ENCODE results near the gene SLC48A1. TPM values are rescaled to one million over a fixed set of nuclear protein-coding genes. Genes with fewer than 3 reads are reported as not detected.

SLC48A1 gene
- polyA plus RNA-seq, 1 of the 3 experiments (the other 2 are of a cell fraction): 7.3 TPM

- TF ChIP-seq ZBTB33 (IDR thresholded peaks at IDR 0.05; ENCODE audit: borderline replicate concordance, low read depth): no peak
- TF ChIP-seq, protein P1, sequence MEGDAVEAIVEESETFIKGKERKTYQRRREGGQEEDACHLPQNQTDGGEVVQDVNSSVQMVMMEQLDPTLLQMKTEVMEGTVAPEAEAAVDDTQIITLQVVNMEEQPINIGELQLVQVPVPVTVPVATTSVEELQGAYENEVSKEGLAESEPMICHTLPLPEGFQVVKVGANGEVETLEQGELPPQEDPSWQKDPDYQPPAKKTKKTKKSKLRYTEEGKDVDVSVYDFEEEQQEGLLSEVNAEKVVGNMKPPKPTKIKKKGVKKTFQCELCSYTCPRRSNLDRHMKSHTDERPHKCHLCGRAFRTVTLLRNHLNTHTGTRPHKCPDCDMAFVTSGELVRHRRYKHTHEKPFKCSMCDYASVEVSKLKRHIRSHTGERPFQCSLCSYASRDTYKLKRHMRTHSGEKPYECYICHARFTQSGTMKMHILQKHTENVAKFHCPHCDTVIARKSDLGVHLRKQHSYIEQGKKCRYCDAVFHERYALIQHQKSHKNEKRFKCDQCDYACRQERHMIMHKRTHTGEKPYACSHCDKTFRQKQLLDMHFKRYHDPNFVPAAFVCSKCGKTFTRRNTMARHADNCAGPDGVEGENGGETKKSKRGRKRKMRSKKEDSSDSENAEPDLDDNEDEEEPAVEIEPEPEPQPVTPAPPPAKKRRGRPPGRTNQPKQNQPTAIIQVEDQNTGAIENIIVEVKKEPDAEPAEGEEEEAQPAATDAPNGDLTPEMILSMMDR (IDR thresholded peaks at IDR 0.05): no peak
- TF ChIP-seq CHD2 (IDR thresholded peaks at IDR 0.05; ENCODE audit: low read length, partially characterized antibody): no peak
- no peak for TF ChIP-seq FOSL2 (IDR thresholded peaks at IDR 0.05; ENCODE audit: borderline replicate concordance, low read depth)
- no peak for TF ChIP-seq YY1 (IDR thresholded peaks at IDR 0.05; ENCODE audit: low read depth)
- no peak for TF ChIP-seq RXRA (IDR thresholded peaks at IDR 0.05; ENCODE audit: borderline replicate concordance, low read depth)
- TF ChIP-seq MXI1 (IDR thresholded peaks at IDR 0.05; ENCODE audit: low read depth, low read length): no peak
These were observed 12.2 kb downstream of the SLC48A1 start (continued) for GRCh38 chr12:47785036-47785886.

DNA sequence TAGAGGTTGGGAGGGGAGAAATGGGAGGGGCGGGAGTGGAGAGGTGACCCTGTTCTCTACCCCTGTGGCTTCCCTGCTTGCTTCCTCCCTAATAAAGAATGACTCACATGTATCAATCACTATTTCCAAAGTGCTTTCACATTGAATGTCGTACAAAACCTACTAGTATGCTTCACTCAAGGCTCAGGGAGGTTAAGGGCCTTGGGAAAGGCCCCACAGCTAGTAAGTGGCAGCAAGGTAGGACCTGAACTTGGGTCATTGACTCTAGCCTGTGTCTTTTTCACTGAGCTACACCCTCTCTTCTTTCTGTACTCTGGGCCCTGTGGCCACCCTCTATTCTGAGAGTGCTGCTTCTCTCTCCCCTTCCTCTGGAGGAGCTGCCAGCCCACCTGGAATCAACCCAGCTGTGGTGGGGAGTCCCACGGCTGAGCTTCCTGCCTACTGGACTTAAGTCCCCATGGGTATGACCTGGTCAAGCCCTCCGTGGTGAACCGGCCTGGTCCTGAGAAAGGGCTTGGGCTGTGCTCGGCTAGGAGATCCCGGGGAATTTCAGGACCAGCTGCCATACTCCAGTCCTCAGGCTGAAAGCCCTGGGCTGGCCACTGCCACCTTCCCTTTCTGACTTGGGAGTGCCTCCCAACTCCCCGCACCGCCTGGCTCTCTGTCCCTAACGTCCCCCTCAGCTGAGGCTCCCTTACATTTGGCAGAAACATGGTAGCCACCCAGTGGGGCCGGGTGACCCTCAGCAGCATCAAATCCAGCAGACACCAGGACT is 13.0 kb downstream of the SLC48A1 start:
- H3K27me3 ChIP-seq (ENCODE audit: insufficient read depth): no peaks in the 10 kb centered on the region
- ChIA-PET CTCF (interaction anchor here (1.0 to 22.9 kb wide), 6 partner anchors 9 to 71 kb away, joined by 3 to 458 read pairs (median 6); no protein-coding TSS in a partner anchor), POLR2A (no interaction called here)
- no peaks in the 10 kb centered on the region for H3K79me2 ChIP-seq (ENCODE audit: insufficient read depth)
- H3K9me2 ChIP-seq: no peaks in the 10 kb centered on the region
- H3K36me3 ChIP-seq (replicated peaks in 1 of 2; ENCODE audit: control insufficient read depth in 1 of 2, insufficient read depth in 2 of 2, low read length in 1 of 2): peaks cover 36 to 83% of the 10 kb centered on the region in 2 experiments
- no peak for DNase-seq
- H3K4me2 ChIP-seq: no peak overlapping the region
- no peak overlapping the region for H3K4me3 ChIP-seq (ENCODE audit: low read depth in 2 of 2, low read length in 1 of 2)
- H2AFZ ChIP-seq (ENCODE audit: low read depth): no peak overlapping the region
- 98% methylated on average over 8 of the region's 11 CpGs for WGBS (ENCODE audit: low lambda C conversion rate)
- H3K27ac ChIP-seq (ENCODE audit: low read depth in 2 of 2, low read length in 1 of 2): no peak overlapping the region
- H3K9ac ChIP-seq: no peak overlapping the region
- H3K9me3 ChIP-seq: no peaks in the 10 kb centered on the region
- peaks cover 10% of the 10 kb centered on the region for H3F3A ChIP-seq (replicated peaks; ENCODE audit: insufficient read depth)
- H4K20me1 ChIP-seq (ENCODE audit: insufficient read depth): no peaks in the 10 kb centered on the region
- H3K4me1 ChIP-seq (ENCODE audit: control insufficient read depth in 1 of 2, insufficient read depth in 2 of 2, low read depth in 1 of 2, low read length in 1 of 2): peaks cover 0 to 5% of the 10 kb centered on the region in 2 experiments; a peak in 1 of 4 replicates
- no peak for TF ChIP-seq RCOR1 (IDR thresholded peaks at IDR 0.05; ENCODE audit: low read length)
- no peak for TF ChIP-seq EZH2phosphoT487 (IDR thresholded peaks at IDR 0.05; ENCODE audit: borderline replicate concordance, low read depth)
- no peak for TF ChIP-seq GATA2 (CRISPR knock-in tag; IDR thresholded peaks at IDR 0.05)
- TF ChIP-seq ZBTB33 (IDR thresholded peaks at IDR 0.05; ENCODE audit: borderline replicate concordance, low read depth): no peak
- TF ChIP-seq, protein P2, sequence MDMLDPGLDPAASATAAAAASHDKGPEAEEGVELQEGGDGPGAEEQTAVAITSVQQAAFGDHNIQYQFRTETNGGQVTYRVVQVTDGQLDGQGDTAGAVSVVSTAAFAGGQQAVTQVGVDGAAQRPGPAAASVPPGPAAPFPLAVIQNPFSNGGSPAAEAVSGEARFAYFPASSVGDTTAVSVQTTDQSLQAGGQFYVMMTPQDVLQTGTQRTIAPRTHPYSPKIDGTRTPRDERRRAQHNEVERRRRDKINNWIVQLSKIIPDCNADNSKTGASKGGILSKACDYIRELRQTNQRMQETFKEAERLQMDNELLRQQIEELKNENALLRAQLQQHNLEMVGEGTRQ (IDR thresholded peaks at IDR 0.05; ENCODE audit: borderline replicate concordance, low read depth, low read length): no peak
- TF ChIP-seq TCF12 (IDR thresholded peaks at IDR 0.05): no peak
- TF ChIP-seq NRF1 (IDR thresholded peaks at IDR 0.05; ENCODE audit: low read depth, low read length): no peak
- no peak for TF ChIP-seq MEF2A (IDR thresholded peaks at IDR 0.05; ENCODE audit: borderline replicate concordance, low read depth)
- TF ChIP-seq YY1 (IDR thresholded peaks at IDR 0.05; ENCODE audit: low read depth): no peak
- TF ChIP-seq SIN3A (IDR thresholded peaks at IDR 0.05; ENCODE audit: borderline replicate concordance, low read depth, low read length): no peak
- TF ChIP-seq, protein P1 (IDR thresholded peaks at IDR 0.05): no peak
- no peak for TF ChIP-seq SMC3 (IDR thresholded peaks at IDR 0.05; ENCODE audit: low read depth, low read length)
- no peak for TF ChIP-seq TEAD4 (IDR thresholded peaks at IDR 0.05; ENCODE audit: borderline replicate concordance, insufficient read depth)

Data from SK-N-SH (cell line).